GM20000 (cell line): Measurements from ENCODE around the gene NIM1K.
A peak's percentile ranks its signal among the peaks of the same experiment; 100 is the strongest.
"Not testable (repeated sequence)": the region's sequence is repeated elsewhere in the genome, so short reads cannot be mapped to it uniquely, and the experiment has no call there.

Experiments used
- DNase-seq: peaks from one replicate; pipeline ENCODE4 v3.0.0; 2012; ENCODE audit warnings: low spot score
- TF ChIP-seq, protein P1 (sequence below): IDR thresholded peaks from 2 replicates; pipeline ENCODE4 v1.5.1; 2012; ENCODE audit warnings: mild to moderate bottlenecking, control low read depth; ENCODE audit errors: extremely low read depth, missing control alignments

NIM1K gene

GRCh38 chr5:43243270-43243669 lies 51.2 kb downstream of the NIM1K start:
- TF ChIP-seq, protein P1, sequence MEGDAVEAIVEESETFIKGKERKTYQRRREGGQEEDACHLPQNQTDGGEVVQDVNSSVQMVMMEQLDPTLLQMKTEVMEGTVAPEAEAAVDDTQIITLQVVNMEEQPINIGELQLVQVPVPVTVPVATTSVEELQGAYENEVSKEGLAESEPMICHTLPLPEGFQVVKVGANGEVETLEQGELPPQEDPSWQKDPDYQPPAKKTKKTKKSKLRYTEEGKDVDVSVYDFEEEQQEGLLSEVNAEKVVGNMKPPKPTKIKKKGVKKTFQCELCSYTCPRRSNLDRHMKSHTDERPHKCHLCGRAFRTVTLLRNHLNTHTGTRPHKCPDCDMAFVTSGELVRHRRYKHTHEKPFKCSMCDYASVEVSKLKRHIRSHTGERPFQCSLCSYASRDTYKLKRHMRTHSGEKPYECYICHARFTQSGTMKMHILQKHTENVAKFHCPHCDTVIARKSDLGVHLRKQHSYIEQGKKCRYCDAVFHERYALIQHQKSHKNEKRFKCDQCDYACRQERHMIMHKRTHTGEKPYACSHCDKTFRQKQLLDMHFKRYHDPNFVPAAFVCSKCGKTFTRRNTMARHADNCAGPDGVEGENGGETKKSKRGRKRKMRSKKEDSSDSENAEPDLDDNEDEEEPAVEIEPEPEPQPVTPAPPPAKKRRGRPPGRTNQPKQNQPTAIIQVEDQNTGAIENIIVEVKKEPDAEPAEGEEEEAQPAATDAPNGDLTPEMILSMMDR: no peak
- DNase-seq: no peak

DNA sequence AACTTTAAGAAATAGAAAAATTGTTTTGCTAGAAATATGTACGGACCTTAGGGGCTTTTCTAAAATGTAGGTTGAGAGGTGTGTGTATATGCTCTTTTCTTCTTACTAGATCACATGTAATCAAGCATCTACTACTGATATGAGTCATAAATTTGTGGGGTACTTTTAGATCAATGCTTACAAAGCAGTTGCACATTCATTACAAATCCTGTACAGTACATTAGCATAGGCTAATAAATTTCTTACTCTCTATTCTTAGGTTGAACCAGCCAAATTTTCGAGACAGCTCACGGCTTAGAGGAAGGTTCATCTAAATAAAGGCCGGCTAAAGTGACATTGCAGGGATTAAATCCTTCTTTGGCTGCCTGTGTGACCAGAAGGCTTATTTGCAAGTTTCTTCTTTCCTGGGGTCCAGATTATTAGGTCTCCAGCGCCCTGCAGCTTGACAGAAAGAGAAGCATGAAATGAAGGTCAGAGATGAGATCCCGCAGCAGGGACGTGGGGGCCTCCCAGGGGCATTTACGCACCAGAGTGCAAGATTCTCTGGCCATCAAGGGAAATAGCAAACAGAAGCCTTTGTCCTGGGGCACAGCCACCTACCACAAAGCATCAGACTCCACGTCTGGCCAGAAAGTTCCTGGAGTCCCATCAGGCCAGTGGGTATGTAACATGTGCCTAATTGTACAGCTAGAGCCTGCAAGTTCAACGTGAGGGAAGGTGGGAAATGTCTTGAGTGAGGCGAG lies 53.0 kb downstream of the NIM1K start:
- peak; percentile 68 for DNase-seq
- TF ChIP-seq, protein P1: no peak

DNA sequence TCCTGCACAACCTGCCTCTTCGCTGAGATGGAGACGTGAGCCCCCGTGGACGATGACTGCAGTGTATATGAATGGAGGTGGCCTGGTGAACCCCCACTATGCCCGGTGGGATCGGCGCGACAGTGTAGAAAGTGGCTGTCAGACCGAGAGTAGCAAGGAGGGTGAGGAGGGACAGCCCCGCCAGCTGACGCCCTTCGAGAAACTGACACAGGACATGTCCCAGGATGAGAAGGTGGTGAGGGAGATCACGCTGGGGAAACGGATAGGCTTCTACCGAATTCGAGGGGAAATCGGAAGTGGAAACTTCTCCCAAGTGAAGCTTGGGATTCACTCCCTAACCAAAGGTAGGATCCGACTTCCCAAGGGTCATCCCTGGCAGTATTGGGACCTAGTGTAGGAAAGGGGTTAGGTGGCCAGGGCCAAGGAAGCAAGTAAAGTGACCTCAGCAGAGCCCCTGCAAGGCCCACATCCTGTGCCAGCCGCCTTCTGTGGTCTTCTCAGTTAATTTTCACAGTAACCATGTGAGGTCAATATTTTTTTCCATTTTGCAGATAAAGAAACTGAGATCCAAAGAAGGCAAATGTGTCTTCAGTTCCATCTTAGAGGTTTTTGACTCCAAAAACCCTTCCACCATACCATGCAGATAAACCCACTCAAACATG lies 53.8 kb downstream of the NIM1K start:
- TF ChIP-seq, protein P1: no peak
- no peak for DNase-seq

- TF ChIP-seq, protein P1: no peak
- DNase-seq: no peak
These were observed 59.7 kb downstream of the NIM1K start for GRCh38 chr5:43251754-43252153.

DNA sequence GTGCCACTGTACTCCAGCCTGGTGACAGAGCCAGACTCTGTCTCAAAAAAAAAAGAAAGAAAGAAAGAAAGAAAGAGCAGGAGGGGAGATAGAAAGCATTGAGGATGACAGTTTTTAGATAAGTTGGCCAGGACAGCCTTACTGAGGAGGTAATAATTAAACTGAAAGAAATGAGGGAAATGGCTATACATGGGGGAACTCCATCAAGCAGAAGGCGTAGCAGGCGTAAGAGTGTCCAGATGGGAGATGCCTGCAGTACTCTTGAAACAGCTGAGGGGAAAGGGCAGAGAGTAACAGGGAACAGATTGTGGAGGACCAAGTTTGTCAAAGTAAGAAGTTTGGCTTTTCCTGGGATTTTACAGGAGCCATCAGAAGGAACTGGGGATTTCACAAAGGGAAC lies 63.7 kb downstream of the NIM1K start:
- TF ChIP-seq, protein P1: no peak
- peak; percentile 23 for DNase-seq

DNA sequence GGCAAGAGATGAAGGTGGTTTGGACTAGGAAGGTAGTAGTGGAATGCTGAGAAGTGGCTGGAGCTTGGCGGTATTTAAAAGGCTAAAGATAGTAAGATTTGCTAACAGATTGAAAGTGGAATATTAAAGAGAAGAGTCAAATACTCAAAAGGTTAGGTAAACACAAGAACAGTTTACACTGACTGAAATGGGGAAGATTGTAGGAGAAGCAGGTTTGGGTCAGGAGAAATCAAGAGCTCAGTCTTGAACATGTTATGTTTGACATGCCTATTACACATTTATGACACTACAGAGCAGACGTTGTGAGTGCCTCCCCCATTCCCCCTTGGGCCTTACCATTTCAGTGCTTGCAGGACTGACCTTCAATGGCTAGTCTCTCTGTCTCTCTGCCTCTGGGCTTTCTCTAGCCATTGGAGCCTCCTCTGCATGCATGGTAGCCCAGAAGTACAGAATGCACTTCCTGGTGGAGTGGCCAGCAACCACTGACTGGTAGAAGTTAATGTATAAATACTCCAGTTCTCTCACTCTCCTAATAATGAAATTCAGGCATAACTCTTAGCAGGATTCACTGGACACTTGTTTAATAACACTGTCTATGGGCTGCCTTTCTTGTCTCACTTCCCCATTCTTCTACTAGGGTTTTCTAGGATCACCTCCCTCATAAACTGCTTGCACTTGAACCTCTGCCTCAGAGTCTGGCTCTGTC lies 64.4 kb downstream of the NIM1K start:
- TF ChIP-seq, protein P1: no peak
- no peak for DNase-seq

DNA sequence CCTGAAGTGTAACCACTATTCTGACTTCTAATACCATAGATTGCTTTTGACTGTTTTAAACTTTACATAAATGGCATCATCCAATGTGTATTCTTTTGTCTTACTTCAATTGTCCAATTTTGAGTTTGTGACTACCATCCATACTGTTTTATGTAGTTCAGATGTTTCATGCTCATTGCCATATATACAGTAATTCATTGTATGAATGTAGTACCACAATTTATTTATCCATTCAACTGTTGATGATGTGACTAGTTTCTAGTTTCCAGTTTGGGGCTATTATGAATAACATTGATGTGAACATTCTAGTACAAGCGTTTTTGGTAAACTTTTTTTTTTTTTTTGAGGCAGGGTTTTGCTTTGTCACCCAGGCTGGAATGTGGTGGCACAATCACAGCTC lies 66.1 kb downstream of the NIM1K start:
- TF ChIP-seq, protein P1: no peak
- no peak for DNase-seq

- not testable (repeated sequence) for DNase-seq
These were observed 70.2 kb downstream of the NIM1K start for GRCh38 chr5:43262269-43262668.
